A204.1 (cell line): ENCODE measurements around the gene CYP26A1.

ENCODE experiments used
- FAIRE-seq: peaks from 2 replicates; lab custom pipeline; 2012; peaks lifted over from hg19 to GRCh38; lab: Jason Lieb, UNC

Gene CYP26A1

GRCh38 chr10:93123766-93124165 is 50.1 kb downstream of the CYP26A1 start:
- FAIRE-seq: no peak

DNA sequence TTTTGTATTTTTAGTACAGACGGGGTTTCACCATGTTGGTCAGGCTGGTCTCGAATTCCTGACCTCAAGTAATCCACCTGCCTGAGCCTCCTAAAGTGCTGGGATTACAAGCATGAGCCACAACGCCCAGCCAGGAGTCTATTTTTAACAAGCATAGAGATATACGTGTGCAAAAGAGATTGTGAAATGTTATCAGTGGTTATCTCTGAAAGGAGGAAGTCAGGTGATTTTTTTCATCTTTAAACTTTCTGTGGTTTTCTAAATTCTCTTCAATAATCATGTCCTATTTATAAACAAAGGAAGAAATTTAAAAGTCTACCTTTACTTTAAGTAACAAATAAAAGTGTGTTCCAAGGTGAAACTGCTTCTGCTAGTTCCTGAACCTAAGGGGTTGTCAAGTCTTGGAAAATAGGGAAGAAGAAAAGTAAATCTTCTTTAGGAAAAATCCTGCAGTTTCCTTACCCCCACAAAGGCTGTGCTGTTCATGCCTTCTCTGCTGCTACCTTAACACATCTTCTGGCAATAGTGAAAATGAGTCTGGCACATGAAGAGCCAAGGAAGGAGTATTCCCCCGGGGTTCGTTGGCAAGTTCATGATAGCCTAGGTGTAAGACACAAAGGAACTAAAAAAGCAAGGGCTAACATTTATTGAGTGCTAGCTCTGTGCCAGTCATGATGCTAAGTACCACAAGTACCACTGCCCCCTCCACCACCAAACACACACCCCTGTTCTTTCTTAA is 51.1 kb downstream of the CYP26A1 start:
- no peak for FAIRE-seq

DNA sequence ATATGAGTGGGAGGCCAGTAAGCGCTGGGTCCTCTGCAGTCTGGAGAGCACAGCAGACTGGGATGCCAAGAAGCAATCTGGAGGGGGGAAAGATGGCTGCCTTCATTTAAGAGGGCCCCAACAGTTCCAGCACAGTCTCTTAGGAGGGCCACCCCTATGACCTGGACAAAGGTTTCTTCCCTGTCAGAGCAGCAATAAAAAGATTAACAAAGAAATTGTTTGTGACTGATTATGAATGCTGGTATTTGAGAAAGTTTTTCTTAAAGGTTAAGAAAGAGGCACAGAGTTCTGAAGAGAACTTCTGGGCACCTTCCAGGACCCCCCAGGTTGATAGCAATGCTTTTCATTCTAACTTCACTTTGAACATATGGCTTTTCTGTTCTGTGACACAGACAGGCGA is 52.3 kb downstream of the CYP26A1 start:
- no peak for FAIRE-seq

DNA sequence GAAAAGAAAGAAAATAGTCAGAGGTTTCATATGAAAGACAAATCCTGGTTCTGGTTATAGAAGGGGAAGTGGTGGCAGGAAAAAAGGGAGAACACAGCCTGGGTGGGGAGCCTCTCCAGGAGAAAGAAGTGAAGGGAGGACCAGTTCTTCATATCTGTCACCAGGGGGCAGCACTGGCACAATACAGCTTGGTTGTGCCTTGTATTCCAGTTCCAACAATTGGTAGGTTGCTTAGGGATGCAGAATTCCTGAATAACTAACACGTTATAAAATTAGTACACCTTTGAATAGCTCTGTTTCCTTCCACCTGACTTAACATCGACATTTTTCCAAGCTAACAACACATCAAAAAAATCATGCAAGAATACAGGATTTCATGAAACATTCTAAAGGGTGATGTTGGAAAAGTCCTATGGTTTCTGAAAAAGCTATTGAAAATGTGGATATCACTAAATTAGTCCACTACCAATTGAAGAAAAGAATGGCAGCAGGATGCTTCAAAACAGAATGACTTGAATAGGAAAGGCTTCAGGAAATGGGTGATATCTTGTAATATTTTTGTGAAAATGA is 52.9 kb downstream of the CYP26A1 start:
- no peak for FAIRE-seq
